GM12892 (cell line): ENCODE measurements around the gene GRIN2D.

ENCODE experiments used
- DNase-seq: peaks from one replicate; pipeline ENCODE4 v3.0.0; 2011; ENCODE audit not compliant: insufficient read length
- FAIRE-seq: peaks from 2 replicates; lab custom pipeline; 2011; peaks lifted over from hg19 to GRCh38; lab: Jason Lieb, UNC
- POLR2A ChIP-seq: IDR thresholded peaks from 2 replicates; pipeline ENCODE4 v1.6.1; 2011; ENCODE audit warnings: low read depth, low read length, control low read depth
- POLR2AphosphoS5 ChIP-seq: IDR thresholded peaks from 2 replicates; pipeline ENCODE4 v1.6.1; 2011; ENCODE audit warnings: low read depth, low read length, control low read depth
- TAF1 ChIP-seq: IDR thresholded peaks from 2 replicates; pipeline ENCODE4 v1.6.1; 2011; ENCODE audit warnings: low read depth, mild to moderate bottlenecking, control low read depth, low read length, borderline replicate concordance

The GRIN2D gene

GRCh38 chr19:48433337-48433736 lies 39.9 kb downstream of the GRIN2D start:
- DNase-seq = no peak
- TF ChIP-seq POLR2AphosphoS5 (no peak), TAF1 (no peak), POLR2A (no peak)
- FAIRE-seq = no peak

GRCh38 chr19:48436586-48436985 lies 43.1 kb downstream of the GRIN2D start:
- TF ChIP-seq TAF1 (no peak), POLR2AphosphoS5 (no peak), POLR2A (no peak)
- DNase-seq = no peak
- FAIRE-seq = no peak

DNA sequence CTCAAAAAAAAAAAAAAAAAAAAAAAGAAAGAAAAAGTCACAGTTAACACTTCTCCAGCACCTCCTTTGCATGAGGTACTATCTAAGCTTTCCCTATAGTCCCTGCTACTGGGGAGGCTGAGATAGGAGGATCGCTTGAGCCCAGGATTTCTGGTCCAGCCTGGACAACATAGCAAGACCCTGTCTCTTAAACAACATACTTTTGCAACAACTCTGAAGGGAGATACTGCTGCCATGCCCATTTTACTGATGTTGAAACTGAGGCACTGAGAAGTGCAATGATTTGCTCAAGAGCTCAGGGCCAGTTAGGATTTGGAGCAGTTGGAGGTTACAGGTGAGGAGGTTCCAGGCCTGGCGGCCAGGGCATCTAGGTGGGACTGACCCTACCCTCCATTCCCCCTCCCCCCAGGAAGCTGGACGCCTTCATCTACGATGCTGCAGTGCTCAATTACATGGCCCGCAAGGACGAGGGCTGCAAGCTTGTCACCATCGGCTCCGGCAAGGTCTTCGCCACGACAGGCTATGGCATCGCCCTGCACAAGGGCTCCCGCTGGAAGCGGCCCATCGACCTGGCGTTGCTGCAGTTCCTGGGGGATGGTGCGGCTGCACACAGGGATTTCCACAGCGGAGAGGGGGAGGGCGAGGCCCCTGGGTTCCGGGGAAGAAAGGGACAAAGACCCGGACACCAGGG lies 48.0 kb downstream of the GRIN2D start:
- DNase-seq (no peak), FAIRE-seq (no peak)
- no peak for TF ChIP-seq POLR2AphosphoS5
- no peak for TF ChIP-seq TAF1
- no peak for TF ChIP-seq POLR2A

GRCh38 chr19:48442116-48443035 lies 48.9 kb downstream of the GRIN2D start:
- no peak for FAIRE-seq

GRCh38 chr19:48443256-48443655 lies 49.8 kb downstream of the GRIN2D start:
- FAIRE-seq (no peak), DNase-seq (no peak)
- TF ChIP-seq TAF1 (no peak), POLR2AphosphoS5 (no peak), POLR2A (no peak)

More at GRCh38 chr19:48442116-48443035, 48.9 kb downstream of the GRIN2D start:
- no peak for DNase-seq
- TF ChIP-seq TAF1 (no peak), POLR2AphosphoS5 (no peak), POLR2A (no peak)
